Peyer's patch (tissue), 4 donors: ENCODE results near the gene RDH13. TPM values are rescaled to one million over a fixed set of nuclear protein-coding genes. Genes with fewer than 3 reads are reported as not detected.
"Not testable (repeated sequence)": the region's sequence is repeated elsewhere in the genome, so short reads cannot be mapped to it uniquely, and the experiment has no call there.

Experiments
- DNase-seq, 3 donors: peaks; one replicate each; pipeline ENCODE4 v3.0.0-alpha.2; 2017 to 2019
- H3K27ac ChIP-seq, 4 donors: fragments of 200-600 bp; sonication (generic); one replicate each; pipeline ENCODE4 v1.5.1; 2016 to 2019
- H3K27me3 ChIP-seq, 2 donors: fragments of 200-600 bp; sonication (generic); one replicate each; pipeline ENCODE4 v1.5.1; 2019
- H3K36me3 ChIP-seq, 3 donors: fragments of 200-600 bp; sonication (generic); one replicate each; pipeline ENCODE4 v1.5.1; 2016 to 2019
- H3K4me1 ChIP-seq, 4 donors: fragments of 200-600 bp; sonication (generic); one replicate each; pipeline ENCODE4 v1.5.1; 2016 to 2019
- H3K4me3 ChIP-seq, 4 donors: fragments of 200-600 bp; sonication (generic); 1 replicate in 3 of 4; 2 replicates in 1 of 4; pipeline ENCODE4 v1.5.1; 2016 to 2019; ENCODE audit warnings: mild to moderate bottlenecking in 1 of 4
- H3K9me3 ChIP-seq, 4 donors: fragments of 200-600 bp; sonication (generic); one replicate each; pipeline ENCODE4 v1.5.1; 2016 to 2019; ENCODE audit warnings: mild to moderate bottlenecking in 1 of 4
- POLR2A ChIP-seq, 2 donors: fragments of 450-650 bp; IDR thresholded peaks; one replicate each; pipeline ENCODE4 v1.5.1; 2017; ENCODE audit warnings: antibody characterized with exemption in 2 of 2, mild to moderate bottlenecking in 2 of 2, moderate library complexity in 2 of 2
- total RNA-seq, 4 donors: library from RNA; depleted of rRNA; stranded (reverse); fragments of >200 nt; gene quantifications; one replicate each; pipeline ENCODE4 v1.1.0, GENCODE V29; 2016
- TF ChIP-seq, protein P1 (sequence below), 6 experiments: fragments of 450-650 bp in 4 of 6; fragments of 200-600 bp in 2 of 6; sonication (generic) in 1 of 6; IDR thresholded peaks; one replicate each; pipeline ENCODE4 v1.5.1; 2017 to 2019; ENCODE audit warnings: antibody characterized with exemption in 6 of 6, mild to moderate bottlenecking in 3 of 6, moderate library complexity in 1 of 6

RDH13 gene
- total RNA-seq, 4 donors from 2014 or later = 21.5 to 84.2 (median 49.0) TPM

DNA sequence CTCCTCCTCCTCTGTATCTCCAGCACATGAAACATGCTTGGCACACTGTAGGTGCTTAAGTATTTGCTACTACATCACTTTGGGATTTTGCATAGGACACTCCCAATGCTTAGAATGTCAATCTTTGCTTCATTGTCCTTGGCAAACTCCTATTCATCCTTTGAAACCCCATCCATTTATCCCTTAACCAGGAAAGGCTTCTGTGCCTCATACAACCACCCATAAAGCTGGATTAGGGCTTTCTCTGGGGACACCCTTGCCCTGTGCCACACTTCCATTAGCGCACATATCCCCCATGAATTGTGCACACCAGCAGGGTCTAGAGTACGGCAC is 6.9 kb upstream of the RDH13 start:
- peaks cover 0 to 6% (median 0%) of the 10 kb centered on the region in 4 donors for H3K9me3 ChIP-seq
- TF ChIP-seq, protein P1, sequence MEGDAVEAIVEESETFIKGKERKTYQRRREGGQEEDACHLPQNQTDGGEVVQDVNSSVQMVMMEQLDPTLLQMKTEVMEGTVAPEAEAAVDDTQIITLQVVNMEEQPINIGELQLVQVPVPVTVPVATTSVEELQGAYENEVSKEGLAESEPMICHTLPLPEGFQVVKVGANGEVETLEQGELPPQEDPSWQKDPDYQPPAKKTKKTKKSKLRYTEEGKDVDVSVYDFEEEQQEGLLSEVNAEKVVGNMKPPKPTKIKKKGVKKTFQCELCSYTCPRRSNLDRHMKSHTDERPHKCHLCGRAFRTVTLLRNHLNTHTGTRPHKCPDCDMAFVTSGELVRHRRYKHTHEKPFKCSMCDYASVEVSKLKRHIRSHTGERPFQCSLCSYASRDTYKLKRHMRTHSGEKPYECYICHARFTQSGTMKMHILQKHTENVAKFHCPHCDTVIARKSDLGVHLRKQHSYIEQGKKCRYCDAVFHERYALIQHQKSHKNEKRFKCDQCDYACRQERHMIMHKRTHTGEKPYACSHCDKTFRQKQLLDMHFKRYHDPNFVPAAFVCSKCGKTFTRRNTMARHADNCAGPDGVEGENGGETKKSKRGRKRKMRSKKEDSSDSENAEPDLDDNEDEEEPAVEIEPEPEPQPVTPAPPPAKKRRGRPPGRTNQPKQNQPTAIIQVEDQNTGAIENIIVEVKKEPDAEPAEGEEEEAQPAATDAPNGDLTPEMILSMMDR (IDR thresholded peaks at IDR 0.05) = no peak
- TF ChIP-seq POLR2A (IDR thresholded peaks at IDR 0.05) = no peak
- no peak overlapping the region for H3K4me3 ChIP-seq
- H3K36me3 ChIP-seq = no peaks in the 10 kb centered on the region
- peak overlapping the region in 3 of 4 donors; percentile 51 to 93 (median 79) for H3K27ac ChIP-seq
- DNase-seq = no peak
- peaks cover 0 to 11% (median 6%) of the 10 kb centered on the region in 4 donors for H3K4me1 ChIP-seq
- H3K27me3 ChIP-seq = no peaks in the 10 kb centered on the region

DNA sequence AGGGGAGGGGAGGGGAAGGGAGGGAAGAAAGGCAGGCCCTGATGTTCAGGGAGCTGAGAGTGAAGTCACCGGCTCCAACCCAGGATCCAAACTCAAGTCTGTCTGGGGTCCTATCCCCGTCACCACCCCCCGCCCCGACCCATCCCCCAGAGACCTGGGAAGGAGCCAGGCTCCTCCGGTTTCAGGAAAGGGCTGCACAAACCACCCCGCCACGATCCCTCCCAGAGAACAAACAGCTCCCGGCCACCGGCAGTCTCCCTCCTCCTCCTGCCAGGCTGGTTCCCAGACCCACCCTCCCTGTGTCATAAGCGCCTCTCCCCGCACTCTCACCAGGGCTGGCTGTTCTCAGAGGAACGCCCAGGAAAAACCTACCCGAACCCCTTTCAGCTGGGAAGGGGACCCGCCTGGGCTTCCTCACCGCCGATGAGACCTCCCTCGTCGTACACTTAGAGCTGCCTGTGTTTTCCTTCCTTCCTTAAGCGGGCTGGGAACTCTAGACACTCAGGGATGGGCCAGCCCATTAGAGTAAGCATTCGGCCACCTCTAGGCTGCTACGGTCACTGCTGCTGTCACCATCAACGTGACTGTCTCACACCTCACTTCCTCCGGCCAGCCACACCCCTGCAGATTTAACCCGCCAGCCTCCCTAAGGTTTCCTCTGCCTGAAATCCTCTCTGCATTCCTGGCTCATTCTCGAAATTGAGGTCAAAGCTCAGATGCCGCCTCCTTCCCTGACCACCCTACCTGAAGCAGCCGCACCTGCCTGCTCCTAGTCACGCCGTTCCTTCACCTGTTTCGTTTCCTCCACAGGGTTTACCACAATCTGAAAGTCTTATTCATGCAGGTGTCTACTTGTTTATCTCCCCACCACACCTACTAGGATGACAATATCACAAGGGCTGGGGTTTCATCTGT is 6.3 kb upstream of the RDH13 start:
- Histone ChIP-seq H3K27ac (peak overlapping the region in 3 of 4 donors; percentile 51 to 93 (median 79)), H3K4me1 (peaks cover 0 to 11% (median 6%) of the 10 kb centered on the region in 4 donors), H3K9me3 (peaks cover 0 to 6% (median 0%) of the 10 kb centered on the region in 4 donors), H3K36me3 (no peaks in the 10 kb centered on the region), H3K4me3 (peak overlapping the region in 3 of 4 donors; percentile 17 to 48 (median 45)), H3K27me3 (no peaks in the 10 kb centered on the region)
- TF ChIP-seq, protein P1 (IDR thresholded peaks at IDR 0.05) = peak in 3 of 6 experiments; percentile 21 to 33 (median 24)
- peak in 1 of 2 donors; percentile 58 for TF ChIP-seq POLR2A (IDR thresholded peaks at IDR 0.05)
- DNase-seq = peak in 2 of 3 donors; percentile 76

DNA sequence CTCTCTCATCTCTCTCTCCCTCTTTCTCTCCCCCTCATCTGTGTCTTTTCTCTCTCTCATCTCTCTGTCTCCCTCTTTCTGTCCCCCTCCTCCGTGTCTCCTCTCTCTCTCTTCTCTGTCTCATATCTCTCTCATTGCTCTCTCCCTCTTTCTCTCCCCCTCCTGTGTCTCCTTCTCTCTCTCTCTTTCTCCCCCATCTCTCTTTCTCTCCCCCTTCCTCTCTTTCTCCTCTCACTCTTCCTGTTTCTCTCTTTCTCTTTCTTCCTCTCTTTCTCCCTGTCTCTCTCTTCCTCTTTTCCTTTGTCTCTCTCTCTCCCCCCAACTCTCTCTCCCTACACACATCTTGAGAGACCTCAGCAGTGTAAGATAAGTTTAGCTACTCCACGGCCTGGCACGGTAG is 4.9 kb upstream of the RDH13 start:
- Histone ChIP-seq H3K36me3 (no peaks in the 10 kb centered on the region), H3K27me3 (no peaks in the 10 kb centered on the region), H3K9me3 (peaks cover 0 to 12% (median 0%) of the 10 kb centered on the region in 4 donors), H3K4me3 (no peak overlapping the region), H3K4me1 (peaks cover 0 to 11% (median 6%) of the 10 kb centered on the region in 4 donors), H3K27ac (no peak overlapping the region)
- TF ChIP-seq, protein P1 (IDR thresholded peaks at IDR 0.05) = no peak
- no peak for TF ChIP-seq POLR2A (IDR thresholded peaks at IDR 0.05)
- no peak for DNase-seq

DNA sequence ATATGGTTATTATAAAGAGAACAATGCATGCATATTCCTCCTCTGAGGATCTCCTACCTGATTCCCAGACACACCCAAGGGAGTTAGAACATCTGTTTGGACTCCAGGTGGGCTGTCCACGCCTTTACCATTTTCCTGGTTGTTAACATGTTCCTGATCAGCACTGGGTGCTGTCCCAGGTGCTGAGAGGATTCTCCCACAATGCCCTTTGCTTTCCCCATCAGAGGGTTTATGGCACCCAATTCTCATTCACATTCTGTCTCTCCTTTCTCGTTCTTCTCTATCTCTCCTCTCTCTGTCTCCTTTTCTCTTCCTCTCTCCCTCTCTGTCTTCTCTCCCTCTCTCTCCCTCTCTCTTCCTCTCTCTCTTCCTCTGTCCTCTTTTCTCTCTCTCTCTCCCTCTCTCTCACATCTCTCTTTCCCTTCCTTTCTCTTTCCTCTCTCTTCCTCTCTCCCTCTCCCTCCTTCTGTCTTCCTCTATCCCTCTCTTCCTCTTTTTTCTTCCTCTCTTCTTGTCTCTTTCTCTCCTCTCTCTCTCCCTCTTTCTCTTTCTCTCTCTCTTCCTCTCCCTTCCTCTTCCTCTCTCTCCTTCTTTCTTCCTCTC is 3.3 kb upstream of the RDH13 start:
- Histone ChIP-seq H3K27ac (no peak overlapping the region), H3K9me3 (peaks cover 0 to 13% (median 0%) of the 10 kb centered on the region in 4 donors), H3K4me1 (peaks cover under 1 to 20% (median 11%) of the 10 kb centered on the region in 4 donors), H3K36me3 (no peaks in the 10 kb centered on the region), H3K4me3 (no peak overlapping the region), H3K27me3 (no peaks in the 10 kb centered on the region)
- TF ChIP-seq POLR2A (IDR thresholded peaks at IDR 0.05) = no peak
- TF ChIP-seq, protein P1 (IDR thresholded peaks at IDR 0.05) = no peak
- no peak for DNase-seq

DNA sequence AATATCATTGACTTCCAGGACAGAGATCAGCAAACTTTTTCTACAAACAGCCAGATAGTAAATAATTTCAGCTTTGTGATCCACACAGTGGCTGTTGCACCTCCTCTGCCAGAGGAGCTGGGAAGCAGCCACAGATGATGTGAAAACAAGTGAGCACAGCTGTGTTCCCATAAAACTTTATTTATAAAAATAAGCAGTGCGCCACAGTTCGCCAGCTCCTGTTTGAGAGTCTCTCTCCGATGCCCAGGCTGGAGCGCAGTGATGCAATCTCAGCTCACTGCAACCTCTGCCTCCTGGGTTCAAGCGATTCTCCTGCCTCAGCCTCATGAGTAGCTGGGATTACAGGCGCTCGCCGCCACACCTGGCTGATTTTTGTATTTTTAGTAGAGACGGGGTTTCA is 2.6 kb upstream of the RDH13 start:
- DNase-seq, H3K27ac ChIP-seq, H3K4me3 ChIP-seq, H3K27me3 ChIP-seq, H3K36me3 ChIP-seq: not testable (repeated sequence)
- H3K4me1 ChIP-seq = peaks cover 0 to 22% (median 11%) of the 10 kb centered on the region in 4 donors
- H3K9me3 ChIP-seq = peaks cover 0 to 13% (median 0%) of the 10 kb centered on the region in 4 donors

DNA sequence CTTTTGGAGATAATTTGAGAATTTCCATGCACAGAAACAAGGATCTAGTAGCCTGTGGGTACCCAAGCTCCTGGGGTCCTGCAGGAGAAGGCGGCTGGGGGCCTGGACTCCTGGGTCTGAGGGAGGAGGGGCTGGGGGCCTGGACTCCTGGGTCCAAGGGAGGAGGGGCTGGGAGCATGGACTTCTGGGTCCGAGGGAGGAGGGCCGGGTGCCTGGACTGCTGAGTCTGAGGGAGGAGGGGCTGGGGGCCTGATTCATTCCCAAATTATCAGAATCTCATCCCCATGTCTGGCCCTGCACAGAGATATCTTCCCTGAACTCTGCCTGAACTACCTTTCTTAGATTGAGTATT is 520 bp upstream of the RDH13 start:
- H3K4me1 ChIP-seq = peaks cover 0 to 11% (median 8%) of the 10 kb centered on the region in 4 donors
- no peaks in the 10 kb centered on the region for H3K27me3 ChIP-seq
- peak overlapping the region in 2 of 4 donors; percentile 67 to 83 for H3K4me3 ChIP-seq
- H3K36me3 ChIP-seq = peaks cover 0 to 7% (median 0%) of the 10 kb centered on the region in 3 donors
- no peak for TF ChIP-seq POLR2A (IDR thresholded peaks at IDR 0.05)
- TF ChIP-seq, protein P1 (IDR thresholded peaks at IDR 0.05) = no peak
- no peak for DNase-seq
- H3K9me3 ChIP-seq = peaks cover 0 to 7% (median 0%) of the 10 kb centered on the region in 4 donors
- peak overlapping the region in 2 of 4 donors; percentile 61 to 73 for H3K27ac ChIP-seq

DNA sequence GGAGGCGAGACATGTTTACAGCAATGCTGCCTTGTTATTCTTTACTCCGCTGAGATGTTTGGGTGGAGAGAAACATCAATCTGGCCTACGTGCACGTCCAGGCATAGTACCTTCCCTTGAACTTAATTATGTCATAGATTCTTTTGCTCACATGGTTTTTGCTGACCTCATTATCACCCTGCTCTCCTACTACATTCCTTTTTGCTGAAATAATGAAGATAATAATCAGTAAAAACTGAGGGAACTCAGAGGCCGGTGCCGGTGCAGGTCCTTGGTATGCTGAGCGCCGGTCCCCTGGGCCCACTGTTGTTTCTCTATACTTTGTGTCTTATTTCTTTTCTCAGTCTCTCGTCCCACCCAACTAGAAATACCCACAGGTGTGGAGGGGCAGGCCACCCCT is 2.7 kb downstream of the RDH13 start:
- H3K4me1 ChIP-seq = peaks cover 0 to 11% (median 8%) of the 10 kb centered on the region in 4 donors
- not testable (repeated sequence) for DNase-seq, H3K4me3 ChIP-seq, H3K27ac ChIP-seq, H3K9me3 ChIP-seq, H3K27me3 ChIP-seq
- H3K36me3 ChIP-seq = peaks cover 0 to 37% (median 0%) of the 10 kb centered on the region in 3 donors
